Skeletal muscle satellite cell (primary cell): Measurements from ENCODE around the gene U2AF1L4.

Source experiments
- H3K27me3 ChIP-seq: 2 replicates; pipeline ENCODE4 v1.7.0; 2013; ENCODE audit warnings: low read length; ENCODE audit not compliant: control insufficient read depth, insufficient read depth
- H3K36me3 ChIP-seq: 2 replicates; pipeline ENCODE4 v1.7.0; 2013; ENCODE audit warnings: mild to moderate bottlenecking, control low read depth, low read length; ENCODE audit not compliant: insufficient read depth
- H3K4me1 ChIP-seq: 2 replicates; pipeline ENCODE4 v1.7.0; 2013; ENCODE audit warnings: low read length; ENCODE audit not compliant: control insufficient read depth, insufficient read depth
- H3K4me2 ChIP-seq: 2 replicates; pipeline ENCODE4 v1.7.0; 2013; ENCODE audit warnings: mild to moderate bottlenecking, low read length
- H3K4me3 ChIP-seq: 2 replicates; pipeline ENCODE4 v1.7.0; 2013; ENCODE audit warnings: low read length
- H3K9ac ChIP-seq: 2 replicates; pipeline ENCODE4 v1.7.0; 2013; ENCODE audit warnings: mild to moderate bottlenecking, low read depth, low read length, moderate library complexity
- H3K9me3 ChIP-seq: replicated peaks from 2 replicates; pipeline ENCODE4 v1.7.0; 2013; ENCODE audit warnings: mild to moderate bottlenecking, control low read depth, low read length

U2AF1L4 gene

DNA sequence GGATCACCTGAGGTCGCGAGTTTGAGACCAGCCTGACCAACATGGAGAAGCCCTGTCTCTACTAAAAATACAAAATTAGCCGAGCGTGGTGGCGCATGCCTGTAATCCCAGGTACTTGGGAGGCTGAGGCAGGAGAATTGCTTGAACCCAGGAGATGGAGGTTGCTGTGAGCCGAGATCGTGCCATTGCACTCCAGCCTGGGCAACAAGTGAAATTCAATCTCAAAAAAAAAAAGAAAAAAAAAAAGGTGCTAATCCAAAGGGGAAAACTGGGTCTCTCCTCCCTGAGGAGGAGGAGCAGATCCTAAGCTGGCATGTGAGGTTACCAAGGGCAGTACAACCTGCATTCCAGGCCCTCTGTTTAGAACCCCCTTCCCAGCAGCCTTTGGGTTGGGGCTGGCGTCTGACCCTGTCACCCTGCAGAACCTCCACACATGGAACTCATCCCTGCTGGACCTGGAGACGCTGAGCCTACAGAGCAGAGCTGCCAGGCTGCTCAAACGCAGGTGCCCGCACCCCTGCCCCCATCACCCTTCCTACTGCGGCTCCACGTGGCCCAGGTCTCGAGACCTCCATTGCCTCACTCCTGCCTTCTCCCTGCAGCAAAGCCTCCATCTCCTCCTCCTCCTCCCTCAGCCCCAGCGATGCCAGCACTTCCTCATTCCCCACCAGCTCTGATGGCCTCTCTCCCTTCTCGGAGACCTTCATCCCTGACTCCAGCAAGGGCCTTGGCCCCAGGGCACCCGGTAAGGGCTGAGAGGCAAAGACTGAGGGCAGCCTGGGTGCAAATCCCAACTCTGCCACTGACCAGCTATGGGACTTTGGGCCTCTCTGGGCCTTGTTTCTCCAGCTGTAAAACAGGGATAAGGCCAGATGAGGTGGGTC lies 19.5 kb upstream of the U2AF1L4 start:
- Histone ChIP-seq H3K36me3 (peaks cover 31% of the 10 kb centered on the region), H3K4me3 (no peak overlapping the region), H3K4me1 (peaks cover 4% of the 10 kb centered on the region), H3K9ac (no peak overlapping the region), H3K9me3 (no peaks in the 10 kb centered on the region), H3K4me2 (no peak overlapping the region), H3K27me3 (no peaks in the 10 kb centered on the region)

DNA sequence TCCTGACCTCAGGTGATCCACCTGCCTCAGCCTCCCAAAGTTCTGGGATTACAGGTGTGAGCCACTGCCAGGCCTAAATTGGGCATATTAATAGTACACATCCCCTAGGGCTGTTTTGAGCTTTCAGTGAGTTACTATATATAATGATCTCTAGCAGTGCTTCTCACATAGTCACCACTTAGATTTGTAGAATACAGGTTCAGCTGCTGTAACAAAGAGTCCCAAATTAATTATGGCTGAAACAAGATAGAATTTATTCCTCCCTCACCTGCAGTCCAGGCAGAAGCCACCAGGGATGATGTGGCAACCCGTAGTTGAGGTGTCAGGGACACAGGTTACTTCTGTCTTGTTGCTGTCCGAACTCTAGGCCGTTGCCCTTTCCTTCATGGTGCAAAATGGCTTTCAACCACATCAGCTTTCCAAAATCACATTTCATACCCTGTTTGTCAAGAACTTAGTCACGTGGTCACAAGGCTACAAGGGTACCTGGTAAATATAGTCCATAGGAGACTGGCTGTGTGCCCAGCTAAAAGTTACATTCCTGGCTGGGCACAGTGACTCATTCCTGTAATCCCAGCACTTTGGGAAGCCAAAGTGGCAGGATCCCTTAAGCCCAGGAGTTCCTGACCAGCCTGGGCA lies 15.6 kb upstream of the U2AF1L4 start:
- H3K4me1 ChIP-seq, result peaks cover 29% of the 10 kb centered on the region
- no peak overlapping the region for H3K9ac ChIP-seq
- H3K4me3 ChIP-seq, result no peak overlapping the region
- no peak overlapping the region for H3K4me2 ChIP-seq
- no peaks in the 10 kb centered on the region for H3K9me3 ChIP-seq
- H3K27me3 ChIP-seq, result no peaks in the 10 kb centered on the region
- peaks cover 22% of the 10 kb centered on the region for H3K36me3 ChIP-seq

DNA sequence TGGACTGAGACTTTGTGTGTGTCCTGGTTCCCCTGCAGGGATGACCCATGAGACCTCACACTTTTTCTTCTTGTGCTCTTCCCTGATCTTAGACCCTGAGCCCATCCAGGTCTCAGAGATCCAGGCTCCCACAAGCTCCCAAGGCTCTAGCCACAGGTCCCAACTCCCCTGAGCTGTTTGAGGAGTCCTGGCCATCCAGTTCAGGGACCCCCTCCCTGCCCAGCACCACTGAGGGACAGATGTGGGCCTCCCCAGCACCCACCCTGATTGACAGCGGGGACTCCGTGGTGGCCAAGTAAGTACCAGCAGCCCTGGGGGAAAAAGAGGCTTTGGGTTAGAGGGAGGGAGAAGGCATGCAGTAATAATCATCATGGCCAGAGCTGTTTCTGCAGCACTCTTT lies 14.5 kb upstream of the U2AF1L4 start:
- Histone ChIP-seq H3K9ac (no peak overlapping the region), H3K9me3 (no peaks in the 10 kb centered on the region), H3K36me3 (peaks cover 14% of the 10 kb centered on the region), H3K27me3 (no peaks in the 10 kb centered on the region), H3K4me3 (no peak overlapping the region), H3K4me2 (peak overlapping the region; percentile 77), H3K4me1 (peaks cover 38% of the 10 kb centered on the region)

DNA sequence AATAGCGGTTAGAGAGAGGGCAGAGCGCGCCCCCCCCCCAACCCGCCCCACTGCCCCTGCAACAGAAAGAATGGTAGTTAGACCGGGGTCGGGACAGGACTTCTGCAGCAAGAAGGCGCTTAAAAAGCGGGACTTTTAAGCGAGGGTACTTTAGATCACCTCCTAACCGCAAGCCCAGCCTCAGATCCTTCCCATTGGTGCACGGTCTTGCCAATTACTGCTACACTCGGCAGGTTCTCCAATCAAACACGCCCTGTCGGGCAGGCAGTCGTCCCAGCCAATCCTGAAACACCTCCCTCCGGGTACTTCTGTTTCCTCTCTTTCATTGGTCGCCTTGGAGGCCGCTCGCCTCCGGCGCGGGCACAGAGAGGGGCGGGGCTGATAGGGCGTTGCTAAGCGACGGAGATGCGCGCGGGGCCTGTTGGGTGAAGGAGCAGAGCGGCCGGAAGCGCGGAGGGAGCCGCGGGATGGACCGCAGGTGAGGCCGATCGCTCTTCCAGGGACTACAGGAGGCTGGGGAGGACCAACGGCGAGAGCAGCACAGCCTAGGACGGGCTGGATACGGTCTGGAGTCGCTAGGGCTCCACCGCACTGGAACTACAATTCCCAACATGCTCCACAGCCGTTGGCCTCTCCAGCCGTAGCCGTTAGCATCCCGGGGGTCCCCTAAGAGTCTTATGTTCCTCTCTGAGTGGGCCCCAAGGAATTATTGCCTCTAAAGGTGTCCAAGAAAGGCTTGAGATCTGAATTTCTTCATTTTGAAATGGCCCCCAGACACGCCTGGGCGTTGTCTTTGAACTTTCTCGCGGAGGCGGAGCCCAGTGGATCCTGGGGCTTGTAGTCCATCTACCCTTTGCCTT lies 12.8 kb upstream of the U2AF1L4 start, which contains the start of gene PROSER3:
PROSER3 (plus strand) TSS at position 428 of the 860 bp plus-strand sequence; CDS start at position 468, 40 bp downstream.
- H3K4me1 ChIP-seq, result peaks cover 38% of the 10 kb centered on the region
- peak within 1 kb of the TSS; percentile 94 for H3K9ac ChIP-seq
- H3K4me2 ChIP-seq, result peak within 1 kb of the TSS; percentile 79
- H3K36me3 ChIP-seq, result peaks cover 27% of the 10 kb centered on the region
- H3K27me3 ChIP-seq, result no peaks in the 10 kb centered on the region
- no peaks in the 10 kb centered on the region for H3K9me3 ChIP-seq
- H3K4me3 ChIP-seq, result peak within 1 kb of the TSS; percentile 92

DNA sequence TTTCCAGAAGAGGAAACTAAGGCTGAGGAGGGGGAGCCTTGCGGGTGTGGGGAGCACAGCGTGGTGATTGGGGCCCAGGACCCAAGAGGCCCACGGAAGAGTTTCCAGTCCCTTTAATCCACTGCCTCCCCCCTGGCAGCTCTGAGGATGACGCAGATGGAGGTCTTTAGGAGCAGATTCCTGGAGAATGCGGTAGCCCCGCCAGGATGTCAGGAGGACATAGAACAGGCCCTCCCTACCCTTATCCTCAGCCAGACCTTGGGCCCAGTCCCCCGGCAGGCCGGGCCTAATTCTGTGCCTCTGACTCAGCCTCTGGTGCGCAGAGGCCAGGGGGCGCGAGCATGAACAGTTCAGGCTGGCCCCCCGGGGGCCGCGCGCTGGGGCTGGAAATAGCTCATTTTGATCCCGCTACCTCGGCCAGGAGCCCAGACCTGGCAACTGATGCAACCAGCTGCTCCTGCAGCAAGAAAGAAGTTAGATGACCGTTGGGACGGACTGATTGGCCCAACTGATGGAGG lies 12.1 kb upstream of the U2AF1L4 start:
- Histone ChIP-seq H3K4me1 (peaks cover 38% of the 10 kb centered on the region), H3K36me3 (peaks cover 34% of the 10 kb centered on the region), H3K4me2 (peak overlapping the region; percentile 79), H3K9me3 (no peaks in the 10 kb centered on the region), H3K9ac (peak overlapping the region; percentile 77), H3K27me3 (no peaks in the 10 kb centered on the region), H3K4me3 (peak overlapping the region; percentile 62)

DNA sequence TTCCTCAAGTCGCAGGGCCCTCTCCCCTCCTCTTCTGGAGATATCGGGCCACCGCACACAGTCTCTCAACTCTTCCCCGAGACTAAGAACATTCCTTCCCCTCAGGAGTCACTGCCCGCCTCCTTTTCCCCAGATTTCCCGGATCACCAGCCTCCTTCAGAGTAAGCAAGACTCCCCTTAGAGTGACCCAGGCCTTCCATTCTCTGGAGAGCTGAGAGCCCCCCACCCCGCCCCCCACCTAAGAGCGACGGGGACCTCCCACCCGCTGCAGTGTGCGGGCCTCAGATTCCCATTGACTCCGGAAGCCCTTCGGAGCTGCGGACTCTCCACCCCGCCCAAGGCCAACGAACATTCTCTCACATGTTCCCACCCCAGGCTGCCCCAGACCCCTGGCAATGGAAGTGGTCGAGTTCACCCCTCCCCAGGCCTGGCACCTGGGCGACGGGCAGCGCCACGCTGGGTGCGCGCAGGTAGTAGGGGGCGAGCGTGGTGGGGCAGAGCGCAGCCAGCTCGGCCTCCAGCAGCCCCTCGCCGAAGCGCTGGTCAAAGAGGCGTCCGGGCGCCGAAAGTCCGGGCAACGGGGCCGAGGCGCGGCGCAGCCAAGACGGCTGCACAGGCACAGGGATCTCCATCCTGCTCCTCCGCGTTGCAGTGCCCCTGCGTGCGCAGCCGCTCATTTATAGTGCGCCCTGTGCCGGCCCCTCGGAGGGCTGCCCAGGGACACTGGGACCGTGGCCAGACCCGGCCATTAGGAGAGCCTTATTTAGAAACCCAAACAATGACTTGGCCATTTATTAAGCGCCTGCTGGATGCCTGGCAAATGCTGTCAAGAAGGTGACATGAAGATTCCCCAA lies 11.4 kb upstream of the U2AF1L4 start, which contains the start of gene HSPB6:
HSPB6 (minus strand) TSS at position 653 of the 854 bp plus-strand sequence; CDS start at position 632, 21 bp downstream.
- peak within 1 kb of the TSS; percentile 77 for H3K9ac ChIP-seq
- H3K27me3 ChIP-seq, result no peaks in the 10 kb centered on the region
- peak within 1 kb of the TSS; percentile 79 for H3K4me2 ChIP-seq
- H3K36me3 ChIP-seq, result peaks cover 29% of the 10 kb centered on the region
- peak within 1 kb of the TSS; percentile 62 for H3K4me3 ChIP-seq
- peaks cover 38% of the 10 kb centered on the region for H3K4me1 ChIP-seq
- no peaks in the 10 kb centered on the region for H3K9me3 ChIP-seq

DNA sequence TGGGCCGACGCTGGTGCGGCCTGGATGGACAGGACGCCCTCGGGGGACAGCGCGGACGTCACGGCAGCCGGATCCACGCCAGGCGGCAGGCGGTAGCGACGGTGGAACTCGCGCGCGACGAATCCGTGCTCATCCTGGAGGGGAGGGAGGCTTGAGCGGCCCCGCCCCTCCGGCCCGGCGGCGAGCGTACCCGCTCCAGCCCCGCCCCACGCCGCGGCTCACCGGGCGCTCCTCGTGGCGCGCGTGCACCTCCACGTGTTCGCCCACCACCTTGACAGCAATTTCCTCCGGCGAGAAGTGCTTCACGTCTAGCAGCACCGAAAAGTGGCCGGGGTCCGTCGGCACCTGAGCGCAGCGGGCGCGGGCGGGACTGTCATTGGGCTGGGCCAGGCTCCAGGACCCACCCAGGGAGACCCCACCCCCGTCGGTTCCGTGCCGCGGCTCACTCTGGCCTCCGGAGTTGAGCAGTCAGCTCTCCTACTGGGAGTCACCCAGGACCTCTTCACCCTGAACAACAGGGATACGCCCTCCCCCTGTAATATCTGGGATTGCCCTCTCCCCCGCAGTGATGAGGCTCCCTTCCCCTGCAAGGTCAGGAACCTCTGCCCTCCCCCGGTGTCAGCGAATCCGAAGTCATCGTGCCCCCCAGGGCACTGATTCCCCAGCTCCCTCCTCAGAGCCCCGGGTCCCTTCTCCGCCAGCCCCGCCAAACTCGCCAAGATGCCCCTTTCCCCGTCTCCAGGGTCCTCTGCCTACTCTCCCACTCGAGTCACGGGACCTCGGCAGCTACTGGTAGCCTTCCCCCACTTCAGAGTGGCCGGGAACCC lies 10.5 kb upstream of the U2AF1L4 start:
- Histone ChIP-seq H3K36me3 (peaks cover 25% of the 10 kb centered on the region), H3K9me3 (no peaks in the 10 kb centered on the region), H3K4me2 (peak overlapping the region; percentile 79), H3K27me3 (no peaks in the 10 kb centered on the region), H3K9ac (peak overlapping the region; percentile 77), H3K4me1 (peaks cover 36% of the 10 kb centered on the region), H3K4me3 (peak overlapping the region; percentile 62)

DNA sequence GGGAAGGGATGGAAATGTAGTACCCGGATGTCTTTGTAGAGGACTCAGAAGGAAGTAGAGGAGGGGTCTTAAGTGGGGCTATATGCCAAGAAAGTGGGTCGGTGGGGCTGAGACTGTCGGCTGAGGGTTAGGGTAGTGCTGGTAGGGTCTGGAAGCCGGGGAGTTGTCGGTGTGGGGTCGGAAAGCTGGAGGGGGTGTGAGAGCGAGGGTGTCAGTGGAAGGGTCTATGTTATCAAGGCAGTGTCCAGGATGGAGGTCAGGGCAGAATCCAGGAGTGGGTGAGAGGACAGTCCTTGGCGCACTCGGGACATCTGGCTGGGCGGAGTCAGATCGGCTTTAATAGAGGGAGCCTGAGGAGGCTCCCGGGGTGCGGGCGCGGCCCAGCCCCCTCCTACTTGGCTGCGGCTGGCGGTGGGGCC lies 9.9 kb upstream of the U2AF1L4 start:
- Histone ChIP-seq H3K36me3 (peaks cover 24% of the 10 kb centered on the region), H3K4me2 (peak overlapping the region; percentile 79), H3K9ac (peak overlapping the region; percentile 53), H3K4me3 (peak overlapping the region; percentile 62), H3K9me3 (no peaks in the 10 kb centered on the region), H3K4me1 (peaks cover 35% of the 10 kb centered on the region), H3K27me3 (no peaks in the 10 kb centered on the region)

DNA sequence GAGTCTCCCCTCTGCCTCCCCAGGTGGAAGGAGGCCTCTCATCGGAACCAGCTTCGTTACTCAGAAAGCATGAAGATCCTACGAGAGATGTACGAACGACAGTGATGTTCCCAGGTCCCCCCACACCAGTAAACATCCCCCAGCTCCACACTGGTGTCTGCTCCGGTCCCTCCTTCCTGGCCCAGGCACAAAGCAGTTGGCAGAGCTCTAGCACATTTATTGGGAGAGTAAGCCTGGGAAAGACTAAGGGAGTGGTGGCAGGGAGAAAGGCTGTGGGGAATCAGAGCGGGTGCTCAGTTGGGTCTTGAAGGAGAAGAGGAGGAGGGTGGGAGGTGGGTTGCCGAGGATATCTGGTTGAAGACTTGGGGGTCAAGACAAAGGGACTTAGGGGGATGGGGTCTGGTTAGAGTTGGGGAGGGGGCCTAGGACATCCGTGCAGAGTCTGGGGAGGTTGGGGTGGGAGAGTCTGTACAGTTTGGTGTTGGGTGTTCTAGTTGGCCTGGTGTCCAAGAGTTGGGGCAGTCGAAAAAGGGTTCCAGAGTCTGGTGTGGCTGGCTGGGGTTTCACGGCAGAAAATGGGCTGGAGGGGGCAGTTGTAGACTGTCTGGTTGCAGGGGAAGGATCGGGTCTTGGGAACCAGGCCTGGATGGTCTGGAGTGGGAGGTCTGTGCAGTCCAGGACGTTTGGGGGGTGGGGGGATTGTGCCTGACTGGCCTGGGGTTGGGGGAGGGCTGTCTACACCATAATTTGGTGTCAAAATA lies 9.3 kb upstream of the U2AF1L4 start:
- no peaks in the 10 kb centered on the region for H3K27me3 ChIP-seq
- H3K9me3 ChIP-seq, result no peaks in the 10 kb centered on the region
- peaks cover 24% of the 10 kb centered on the region for H3K36me3 ChIP-seq
- H3K4me3 ChIP-seq, result no peak overlapping the region
- peaks cover 35% of the 10 kb centered on the region for H3K4me1 ChIP-seq
- no peak overlapping the region for H3K4me2 ChIP-seq
- no peak overlapping the region for H3K9ac ChIP-seq
